Nephron progenitor cell (in vitro differentiated cells): ENCODE results near the gene BRICD5.

Experiments
- DNase-seq: peaks from one replicate; pipeline ENCODE4 v3.0.0; 2021
- H3K27ac Mint-ChIP-seq: 2 replicates; pipeline ENCODE4 v1.8.0; 2021; ENCODE audit warnings: mild to moderate bottlenecking, moderate library complexity, mixed read lengths
- H3K27me3 Mint-ChIP-seq: 2 replicates; pipeline ENCODE4 v1.8.0; 2021; ENCODE audit warnings: mild to moderate bottlenecking, low read depth, mixed read lengths; ENCODE audit not compliant: poor library complexity
- H3K36me3 Mint-ChIP-seq: 2 replicates; pipeline ENCODE4 v1.8.0; 2021; ENCODE audit warnings: low read depth, mixed read lengths
- H3K4me1 Mint-ChIP-seq: 2 replicates; pipeline ENCODE4 v1.8.0; 2021; ENCODE audit warnings: mixed read lengths
- H3K4me3 Mint-ChIP-seq: 2 replicates; pipeline ENCODE4 v1.8.0; 2021; ENCODE audit warnings: mild to moderate bottlenecking, moderate library complexity, mixed read lengths
- H3K9me3 Mint-ChIP-seq: 2 replicates; pipeline ENCODE4 v1.8.0; 2021; ENCODE audit warnings: mild to moderate bottlenecking, moderate library complexity, mixed read lengths
- CTCF ChIP-seq: fragments of 200-600 bp; sonication (generic); IDR thresholded peaks from 2 replicates; pipeline ENCODE4 v1.5.0; 2021; ENCODE audit warnings: antibody characterized with exemption

Gene BRICD5

DNA sequence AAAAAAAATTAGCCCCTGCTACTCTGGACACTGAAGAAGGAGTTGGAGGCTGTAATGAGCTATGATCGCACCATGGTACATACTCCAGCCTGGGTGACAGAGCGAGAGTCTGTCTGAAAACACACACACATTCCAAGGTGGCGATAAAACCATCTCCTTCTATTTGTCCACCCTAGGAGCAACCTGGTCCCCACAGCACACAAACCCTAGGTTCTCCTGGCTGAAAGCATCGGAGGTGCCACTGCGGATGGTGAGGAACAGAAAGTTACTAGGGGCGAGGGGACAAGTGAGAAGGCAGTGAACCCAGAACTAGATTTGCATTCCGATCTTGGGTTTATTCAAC lies 42.1 kb upstream of the BRICD5 start:
- Mint-ChIP-seq H3K27ac (peak overlapping the region; percentile 78), H3K27me3 (no peaks in the 10 kb centered on the region), H3K9me3 (no peaks in the 10 kb centered on the region), H3K4me3 (peak overlapping the region; percentile 38), H3K4me1 (peaks cover 37% of the 10 kb centered on the region), H3K36me3 (peaks cover 38% of the 10 kb centered on the region)
- no peak for TF ChIP-seq CTCF
- DNase-seq = no peak

- Mint-ChIP-seq H3K36me3 (peaks cover 28% of the 10 kb centered on the region), H3K27ac (peak within 1 kb of the TSS; percentile 78), H3K27me3 (no peaks in the 10 kb centered on the region), H3K4me1 (peaks cover 27% of the 10 kb centered on the region), H3K9me3 (no peaks in the 10 kb centered on the region), H3K4me3 (peak within 1 kb of the TSS; percentile 93)
- peak; percentile 95 for DNase-seq
- peak; percentile 46 for TF ChIP-seq CTCF
Observed at GRCh38 chr16:2251296-2252111, 40.8 kb upstream of the BRICD5 start, which contains the start of gene ECI1. ECI1 (minus strand) TSS chr16:2251587; CDS start chr16:2251566, 21 bp downstream.

GRCh38 chr16:2250652-2251295 lies 40.1 kb upstream of the BRICD5 start:
- DNase-seq = peak; percentile 30
- no peak for TF ChIP-seq CTCF
- Mint-ChIP-seq H3K27me3 (no peaks in the 10 kb centered on the region), H3K9me3 (no peaks in the 10 kb centered on the region), H3K27ac (peak overlapping the region; percentile 59), H3K4me3 (peak overlapping the region; percentile 93), H3K36me3 (peaks cover 25% of the 10 kb centered on the region), H3K4me1 (peaks cover 23% of the 10 kb centered on the region)

DNA sequence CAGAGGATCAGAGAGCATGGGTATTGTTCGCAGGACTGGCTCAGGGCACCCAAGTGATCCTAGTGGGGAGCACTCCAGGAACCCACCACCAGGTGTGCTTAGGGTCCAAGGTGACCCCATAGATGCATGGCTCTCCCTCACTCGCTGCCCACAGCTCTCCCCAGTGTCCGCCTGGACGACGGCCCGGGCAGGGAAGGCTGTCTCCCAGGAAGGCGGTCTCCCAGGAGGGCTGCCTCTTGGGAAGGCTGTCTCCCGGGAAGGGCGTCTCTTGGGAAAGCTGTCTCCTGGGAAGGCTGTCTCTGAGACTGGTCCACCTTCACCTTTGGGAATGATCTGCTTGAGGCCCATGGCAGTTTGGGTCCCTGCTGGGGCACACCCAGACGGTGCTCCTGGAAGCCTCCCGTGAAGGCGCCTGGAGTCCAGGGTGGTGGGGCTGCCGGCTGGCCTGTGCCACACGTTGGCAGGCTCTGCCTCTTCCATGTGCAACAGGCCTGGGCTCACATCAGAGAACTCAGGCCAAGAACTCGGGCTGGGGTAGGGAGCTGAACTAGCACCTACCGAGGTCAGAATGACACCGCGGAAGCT lies 35.7 kb upstream of the BRICD5 start:
- Mint-ChIP-seq H3K9me3 (no peaks in the 10 kb centered on the region), H3K27ac (no peak overlapping the region), H3K27me3 (no peaks in the 10 kb centered on the region), H3K36me3 (peaks cover 18% of the 10 kb centered on the region), H3K4me1 (peaks cover 11% of the 10 kb centered on the region), H3K4me3 (no peak overlapping the region)
- no peak for DNase-seq
- no peak for TF ChIP-seq CTCF

DNA sequence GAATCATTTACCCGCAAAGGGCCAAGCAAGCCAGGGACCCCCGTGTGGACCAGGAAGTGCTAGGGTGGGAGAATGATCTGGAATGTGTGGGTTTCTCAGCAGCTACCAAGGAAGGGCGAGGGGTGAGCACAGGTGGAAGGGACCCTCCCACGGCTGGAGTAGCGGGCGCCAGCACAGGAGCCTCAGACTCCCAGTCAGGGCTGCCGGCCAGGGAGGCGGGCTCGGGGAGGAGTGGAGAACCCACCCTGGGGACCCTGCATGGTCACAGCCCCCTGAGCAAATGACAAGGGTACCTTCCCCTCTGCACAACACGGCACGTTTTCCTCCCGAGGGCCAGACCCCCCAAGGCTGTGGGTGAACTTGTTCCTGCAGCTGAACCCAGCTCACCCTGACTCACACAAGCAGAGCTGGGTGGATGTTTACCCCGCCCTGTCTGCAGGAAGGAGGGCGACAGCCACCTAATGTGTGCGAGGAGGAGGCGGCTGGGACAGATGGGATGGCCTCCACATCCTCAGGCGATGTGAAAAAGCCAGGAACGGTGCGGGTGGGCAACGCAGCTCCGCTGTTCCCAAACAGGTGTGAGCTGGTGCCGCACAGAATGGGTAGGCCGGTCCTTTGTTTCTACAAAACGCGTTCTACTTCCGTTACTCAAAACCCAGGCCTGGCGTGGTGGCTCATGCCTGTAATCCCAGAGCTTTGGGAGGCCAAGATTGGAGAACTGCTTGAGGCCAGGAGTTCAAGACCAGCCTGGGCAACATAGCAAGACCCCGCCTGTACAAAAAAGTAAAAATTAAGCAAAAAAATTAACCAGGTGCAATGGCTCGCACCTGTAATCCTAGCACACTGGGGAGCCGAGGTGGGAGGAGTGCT lies 34.5 kb upstream of the BRICD5 start:
- TF ChIP-seq CTCF = no peak
- Mint-ChIP-seq H3K36me3 (peaks cover 18% of the 10 kb centered on the region), H3K27ac (peak overlapping the region; percentile 61), H3K4me1 (peaks cover 3% of the 10 kb centered on the region), H3K4me3 (no peak overlapping the region), H3K27me3 (no peaks in the 10 kb centered on the region), H3K9me3 (no peaks in the 10 kb centered on the region)
- DNase-seq = no peak
